ENCODE measurements around the gene NFKBIE.
"Not testable (repeated sequence)": the region's sequence is repeated elsewhere in the genome, so short reads cannot be mapped to it uniquely, and the experiment has no call there.

DNA sequence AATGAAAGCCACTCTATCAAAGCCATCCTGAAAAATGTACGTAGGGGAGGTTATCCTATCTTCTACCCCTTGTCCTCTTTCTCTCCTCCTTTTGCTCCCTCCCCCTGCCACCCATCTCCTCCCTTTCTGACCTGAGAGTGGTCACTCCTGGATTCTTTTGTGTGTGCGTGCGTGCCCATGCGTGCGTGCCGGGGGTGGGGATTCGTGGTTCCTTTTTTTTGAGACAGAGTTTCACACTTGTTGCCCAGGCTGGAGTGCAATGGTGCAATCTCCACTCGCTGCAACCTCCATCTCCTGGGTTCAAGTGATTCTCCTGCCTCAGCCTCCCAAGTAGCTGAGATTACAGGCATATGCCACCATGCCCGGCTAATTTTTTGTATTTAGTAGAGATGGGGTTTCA, 33.9 kb downstream of the NFKBIE start:
- TF ChIP-seq POLR2A (IDR thresholded peaks at IDR 0.05) = not testable (repeated sequence)
- TF ChIP-seq, protein P1, sequence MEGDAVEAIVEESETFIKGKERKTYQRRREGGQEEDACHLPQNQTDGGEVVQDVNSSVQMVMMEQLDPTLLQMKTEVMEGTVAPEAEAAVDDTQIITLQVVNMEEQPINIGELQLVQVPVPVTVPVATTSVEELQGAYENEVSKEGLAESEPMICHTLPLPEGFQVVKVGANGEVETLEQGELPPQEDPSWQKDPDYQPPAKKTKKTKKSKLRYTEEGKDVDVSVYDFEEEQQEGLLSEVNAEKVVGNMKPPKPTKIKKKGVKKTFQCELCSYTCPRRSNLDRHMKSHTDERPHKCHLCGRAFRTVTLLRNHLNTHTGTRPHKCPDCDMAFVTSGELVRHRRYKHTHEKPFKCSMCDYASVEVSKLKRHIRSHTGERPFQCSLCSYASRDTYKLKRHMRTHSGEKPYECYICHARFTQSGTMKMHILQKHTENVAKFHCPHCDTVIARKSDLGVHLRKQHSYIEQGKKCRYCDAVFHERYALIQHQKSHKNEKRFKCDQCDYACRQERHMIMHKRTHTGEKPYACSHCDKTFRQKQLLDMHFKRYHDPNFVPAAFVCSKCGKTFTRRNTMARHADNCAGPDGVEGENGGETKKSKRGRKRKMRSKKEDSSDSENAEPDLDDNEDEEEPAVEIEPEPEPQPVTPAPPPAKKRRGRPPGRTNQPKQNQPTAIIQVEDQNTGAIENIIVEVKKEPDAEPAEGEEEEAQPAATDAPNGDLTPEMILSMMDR (IDR thresholded peaks at IDR 0.05) = not testable (repeated sequence)

Measured in right lobe of liver (tissue), 4 donors.